Ovary (tissue), 9 donors: ENCODE measurements around the gene ROBO1. TPM values are rescaled to one million over a fixed set of nuclear protein-coding genes. Genes with fewer than 3 reads are reported as not detected.

ENCODE experiments used
- DNase-seq, 5 donors: peaks; one replicate each; pipeline ENCODE4 v3.0.0-alpha.2; 2019 to 2020
- H3K27ac ChIP-seq, 2 donors: fragments of 200-600 bp; one replicate each; pipeline versions ENCODE4 v1.5.1 to v1.8.0; 2019 to 2022
- H3K27me3 ChIP-seq: fragments of 200-600 bp; one replicate; pipeline ENCODE4 v1.8.0; 2022
- H3K36me3 ChIP-seq: fragments of 200-600 bp; sonication (generic); one replicate; pipeline ENCODE4 v1.5.1; 2019
- H3K4me1 ChIP-seq: one replicate; pipeline ENCODE4 v1.8.1; 2013; ENCODE audit warnings: mild to moderate bottlenecking, moderate library complexity; ENCODE audit not compliant: insufficient read depth
- H3K4me3 ChIP-seq: fragments of 200-600 bp; sonication (generic); one replicate; pipeline ENCODE4 v1.5.1; 2017
- H3K9me3 ChIP-seq, 2 donors: fragments of 200-600 bp in 1 of 2; sonication (generic) in 1 of 2; one replicate each; pipeline versions ENCODE4 v1.5.1 to v1.8.1; 2013 to 2019; ENCODE audit warnings: mild to moderate bottlenecking in 1 of 2, moderate library complexity in 1 of 2
- EP300 ChIP-seq: sonication (generic); formaldehyde crosslinking; IDR thresholded peaks from one replicate; pipeline ENCODE4 v1.6.1; 2017; ENCODE audit warnings: antibody characterized with exemption
- POLR2A ChIP-seq: fragments of 450-650 bp; IDR thresholded peaks from one replicate; pipeline ENCODE4 v1.6.1; 2017; ENCODE audit warnings: antibody characterized with exemption, mild to moderate bottlenecking, moderate library complexity
- WGBS, 3 donors: extraction: QIAGEN DNeasy Blood & Tissue Kit in 1 of 3; methylation state at CpG; one replicate each; pipeline versions ENCODE4 v1.1.5 to v1.1.7; 2013 to 2017; 5-methylcytosine and 5-hydroxymethylcytosine counted together
- intact Hi-C, 4 donors: fragments of 100-400 bp; cut with DNase I; formaldehyde crosslinking; loops; one replicate each; pipeline versions ENCODE4 v1.11.0 to v1.15.1; 2022 to 2023
- polyA plus RNA-seq, 2 donors: library from polyadenylated mRNA; stranded (reverse); fragments of 200-250 nt in 1 of 2; fragments of 350-450 nt in 1 of 2; fragmentation: Illumina TruSeq in 1 of 2; extraction: RNeasy Lipid Tissue Mini Kit (QIAGEN cat#74804) in 1 of 2; gene quantifications; one replicate each; pipeline ENCODE4 v1.2.3, GENCODE V29; 2013 to 2014
- total RNA-seq, 7 donors: library from RNA; depleted of rRNA in 2 of 7; stranded (reverse); fragments of >200 nt in 2 of 7; fragmentation: NEBNext Ultra II Directional in 3 of 7; extraction: Animal tissue kit (Norgen Biotek cat#: 25700) in 3 of 7; gene quantifications; one replicate each; pipeline versions ENCODE4 v1.1.0 to v1.2.4, GENCODE V29; 2016 to 2023
- TF ChIP-seq, protein P1 (sequence below), 3 donors: fragments of 450-650 bp in 2 of 3; fragments of 200-600 bp in 1 of 3; IDR thresholded peaks; one replicate each; pipeline versions ENCODE4 v1.5.1 to v1.8.0; 2016 to 2022; ENCODE audit warnings: antibody characterized with exemption in 3 of 3, mild to moderate bottlenecking in 1 of 3
- donor health status: DM: no; HTN: no; CAD: no; lungs with moderate emphysema.
- donor health status: DM: no; HTN: no; CAD: no.
- donor health status: Bipolar disorder and iron deficiency.
- donor health status: DM: yes; HTN: yes; CAD: no.
- donor health status: DM: no; HTN: no; CAD: no.
- donor health status: DM: yes; HTN: yes; CAD: no.

Gene ROBO1
- total and polyA plus RNA-seq, 9 donors = 17.2 to 49.5 (median 29.0) TPM

DNA sequence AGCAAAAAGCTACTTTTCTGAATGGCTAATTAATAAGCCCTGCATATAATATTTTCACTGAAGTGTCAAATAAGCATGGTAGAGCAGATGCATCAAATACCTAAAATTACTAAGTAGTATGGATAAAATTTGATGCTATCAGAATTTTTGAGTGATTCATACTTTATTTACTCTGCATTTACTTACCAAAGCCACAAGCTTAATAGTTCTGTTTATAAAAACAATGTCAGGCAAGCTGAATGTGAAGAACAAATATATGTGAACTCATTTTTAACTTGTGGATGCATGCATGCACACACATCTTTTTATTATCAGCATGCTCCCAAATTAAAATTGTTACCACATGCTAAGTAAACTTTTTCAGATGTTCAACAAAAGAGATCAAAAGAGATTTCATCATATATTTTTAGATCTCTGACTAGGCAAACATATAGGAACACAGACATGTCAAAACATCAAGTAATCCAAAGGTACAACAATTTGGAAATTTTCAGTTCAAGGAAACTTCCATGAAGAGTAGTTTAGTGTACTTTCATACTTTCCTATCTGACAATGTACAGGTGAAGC, 969.4 kb downstream of the ROBO1 start:
- Histone ChIP-seq H3K27ac (no peak overlapping the region), H3K36me3 (no peaks in the 10 kb centered on the region), H3K27me3 (no peaks in the 10 kb centered on the region), H3K9me3 (no peaks in the 10 kb centered on the region), H3K4me1 (no peaks in the 10 kb centered on the region), H3K4me3 (no peak overlapping the region)
- intact Hi-C loops = no loop called here
- TF ChIP-seq, protein P1, sequence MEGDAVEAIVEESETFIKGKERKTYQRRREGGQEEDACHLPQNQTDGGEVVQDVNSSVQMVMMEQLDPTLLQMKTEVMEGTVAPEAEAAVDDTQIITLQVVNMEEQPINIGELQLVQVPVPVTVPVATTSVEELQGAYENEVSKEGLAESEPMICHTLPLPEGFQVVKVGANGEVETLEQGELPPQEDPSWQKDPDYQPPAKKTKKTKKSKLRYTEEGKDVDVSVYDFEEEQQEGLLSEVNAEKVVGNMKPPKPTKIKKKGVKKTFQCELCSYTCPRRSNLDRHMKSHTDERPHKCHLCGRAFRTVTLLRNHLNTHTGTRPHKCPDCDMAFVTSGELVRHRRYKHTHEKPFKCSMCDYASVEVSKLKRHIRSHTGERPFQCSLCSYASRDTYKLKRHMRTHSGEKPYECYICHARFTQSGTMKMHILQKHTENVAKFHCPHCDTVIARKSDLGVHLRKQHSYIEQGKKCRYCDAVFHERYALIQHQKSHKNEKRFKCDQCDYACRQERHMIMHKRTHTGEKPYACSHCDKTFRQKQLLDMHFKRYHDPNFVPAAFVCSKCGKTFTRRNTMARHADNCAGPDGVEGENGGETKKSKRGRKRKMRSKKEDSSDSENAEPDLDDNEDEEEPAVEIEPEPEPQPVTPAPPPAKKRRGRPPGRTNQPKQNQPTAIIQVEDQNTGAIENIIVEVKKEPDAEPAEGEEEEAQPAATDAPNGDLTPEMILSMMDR (IDR thresholded peaks at IDR 0.05) = no peak
- TF ChIP-seq POLR2A (no peak), EP300 (no peak)
- no peak for DNase-seq

DNA sequence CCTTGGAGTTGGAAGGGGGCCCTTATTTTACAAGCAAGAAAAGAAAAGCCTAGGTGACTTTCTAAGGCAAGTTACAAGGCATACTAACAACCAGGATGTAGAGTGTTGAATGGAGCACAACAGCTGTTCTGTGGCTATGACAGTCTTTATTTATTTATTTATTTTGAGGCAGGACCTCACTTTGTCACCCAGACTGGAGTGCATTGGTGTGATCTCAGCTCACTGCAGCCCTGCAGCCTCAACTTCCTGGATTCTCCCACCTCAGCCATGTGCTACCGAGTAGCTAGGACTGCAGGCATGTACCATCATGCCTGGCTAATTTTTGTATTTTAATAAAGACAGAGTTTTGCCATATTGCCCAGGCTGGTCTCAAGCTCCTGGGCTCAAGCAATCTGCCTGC, 973.4 kb downstream of the ROBO1 start:
- Histone ChIP-seq H3K4me1 (no peaks in the 10 kb centered on the region), H3K4me3 (no peak overlapping the region), H3K36me3 (no peaks in the 10 kb centered on the region), H3K27me3 (no peaks in the 10 kb centered on the region), H3K27ac (no peak overlapping the region), H3K9me3 (no peaks in the 10 kb centered on the region)
- DNase-seq = no peak
- TF ChIP-seq POLR2A = no peak
- TF ChIP-seq, protein P1 (IDR thresholded peaks at IDR 0.05) = no peak
- no peak for TF ChIP-seq EP300
- 86 to 96% (median 95%) methylated on average over 1 of the region's 1 CpG for WGBS, 3 donors
- intact Hi-C loops = no loop called here

DNA sequence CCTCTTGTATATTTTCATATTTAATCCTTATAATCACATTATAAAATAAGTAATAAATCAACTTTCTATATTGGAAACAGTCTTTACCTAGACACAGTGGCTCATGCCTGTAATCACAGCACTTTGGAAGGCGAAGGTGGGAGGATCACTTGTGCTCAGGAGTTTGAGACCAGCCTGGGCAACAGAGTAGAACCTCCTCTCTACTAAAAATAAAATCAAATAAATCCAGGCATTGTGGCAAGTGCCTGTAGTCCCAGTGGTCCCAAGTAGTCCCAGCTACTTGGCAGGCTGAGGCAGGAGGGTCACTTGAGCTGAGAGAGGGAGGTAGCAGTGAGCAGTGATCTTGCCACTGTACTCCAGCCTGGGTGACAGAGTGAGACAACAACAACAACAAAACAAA, 975.1 kb downstream of the ROBO1 start:
- H3K27ac ChIP-seq = no peak overlapping the region
- no peak for DNase-seq
- intact Hi-C loops = no loop called here
- 94 to 97% (median 97%) methylated on average over 1 of the region's 1 CpG for WGBS, 3 donors
- H3K9me3 ChIP-seq = no peaks in the 10 kb centered on the region
- H3K27me3 ChIP-seq = no peaks in the 10 kb centered on the region
- H3K36me3 ChIP-seq = no peaks in the 10 kb centered on the region
- no peak for TF ChIP-seq POLR2A
- TF ChIP-seq, protein P1 (IDR thresholded peaks at IDR 0.05) = no peak
- no peak for TF ChIP-seq EP300
- no peak overlapping the region for H3K4me3 ChIP-seq
- H3K4me1 ChIP-seq = no peaks in the 10 kb centered on the region

DNA sequence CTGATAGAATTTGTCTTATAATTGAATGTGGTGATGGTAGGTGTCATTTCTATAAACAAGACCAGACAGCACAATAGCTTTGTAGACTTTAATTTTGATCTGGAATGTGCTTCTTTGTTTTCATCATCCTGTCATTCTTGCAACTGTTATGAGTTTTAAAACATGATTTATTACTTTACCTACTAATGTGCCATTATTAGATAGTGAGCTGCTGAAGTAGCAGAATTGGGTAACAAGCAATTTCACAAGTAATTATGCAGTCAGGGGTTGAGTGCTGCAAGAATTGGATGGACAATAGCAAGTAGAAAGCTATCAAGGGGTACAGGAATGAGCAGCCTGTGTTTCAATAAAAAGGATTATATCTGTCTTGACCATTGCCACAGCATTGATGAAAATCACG, 975.6 kb downstream of the ROBO1 start:
- TF ChIP-seq EP300 (no peak), POLR2A (no peak)
- TF ChIP-seq, protein P1 (IDR thresholded peaks at IDR 0.05) = no peak
- intact Hi-C loops = no loop called here
- no peaks in the 10 kb centered on the region for H3K9me3 ChIP-seq
- no peak overlapping the region for H3K4me3 ChIP-seq
- no peaks in the 10 kb centered on the region for H3K36me3 ChIP-seq
- WGBS, 3 donors = 91 to 98% (median 95%) methylated on average over 1 of the region's 1 CpG
- no peak overlapping the region for H3K27ac ChIP-seq
- H3K4me1 ChIP-seq = no peaks in the 10 kb centered on the region
- DNase-seq = no peak
- H3K27me3 ChIP-seq = no peaks in the 10 kb centered on the region
